WTC11 (cell line): Measurements from ENCODE around the gene ENTPD1. TPM values are rescaled to one million over a fixed set of nuclear protein-coding genes. Genes with fewer than 3 reads are reported as not detected.

Experiments used
- ATAC-seq: fragments of 200-7000 bp; cut with Tn5 transposase; 2 replicates; pipeline ENCODE4 v1.10.0; 2021; ENCODE audit warnings: mild to moderate bottlenecking, moderate library complexity
- CTCF ChIA-PET: fragments of 300-600 bp; sonication (Branson Sonifier 250); formaldehyde crosslinking; loops from one replicate; lab custom pipeline; 2021; ENCODE audit warnings: antibody characterized with exemption; lab: Charles Lee
- POLR2A ChIA-PET: fragments of 350-600 bp; sonication (Branson Sonifier 250); formaldehyde crosslinking; loops from one replicate; lab custom pipeline; 2021; ENCODE audit warnings: antibody characterized with exemption; lab: Charles Lee
- DNase-seq: peaks from one replicate; pipeline ENCODE4 v3.0.0; 2021; ENCODE audit warnings: low spot score
- H3K27ac Mint-ChIP-seq: 2 replicates; pipeline ENCODE4 v1.8.0; 2021; ENCODE audit warnings: mixed read lengths
- H3K27me3 Mint-ChIP-seq: 2 replicates; pipeline ENCODE4 v1.8.0; 2021; ENCODE audit warnings: low read depth, mild to moderate bottlenecking, moderate library complexity, mixed read lengths
- H3K36me3 Mint-ChIP-seq: 2 replicates; pipeline ENCODE4 v1.8.0; 2021; ENCODE audit warnings: mixed read lengths
- H3K4me1 Mint-ChIP-seq: 2 replicates; pipeline ENCODE4 v1.8.0; 2022; ENCODE audit warnings: mixed read lengths
- H3K4me3 Mint-ChIP-seq: 2 replicates; pipeline ENCODE4 v1.8.0; 2021; ENCODE audit warnings: mild to moderate bottlenecking, moderate library complexity, mixed read lengths
- H3K9me3 Mint-ChIP-seq: 2 replicates; pipeline ENCODE4 v1.8.0; 2021; ENCODE audit warnings: mixed read lengths
- CDX4 ChIP-seq: fragments of 250-450 bp; sonication (Bioruptor Pico); IDR thresholded peaks from 2 replicates; pipeline ENCODE4 v1.9.0; 2021; ENCODE audit warnings: moderate library complexity, mild to moderate bottlenecking, inconsistent platforms, borderline replicate concordance
- PRDM15 ChIP-seq: sonication (generic); formaldehyde crosslinking; IDR thresholded peaks from 2 replicates; pipeline ENCODE4 v1.8.0; 2022; ENCODE audit warnings: missing genetic modification reagents
- PRRX2 ChIP-seq: fragments of 250-450 bp; sonication (Bioruptor Pico); IDR thresholded peaks from 2 replicates; pipeline ENCODE4 v1.8.0; 2021; ENCODE audit warnings: mild to moderate bottlenecking
- SMAD4 ChIP-seq: sonication (generic); formaldehyde crosslinking; IDR thresholded peaks from 2 replicates; pipeline ENCODE4 v1.8.0; 2022; ENCODE audit warnings: mild to moderate bottlenecking, missing genetic modification reagents
- STAT6 ChIP-seq: sonication (generic); formaldehyde crosslinking; conservative IDR thresholded peaks from 2 replicates; pipeline ENCODE4 v1.8.1; 2023; ENCODE audit warnings: mild to moderate bottlenecking, low read depth, missing genetic modification reagents, moderate library complexity
- TP53 ChIP-seq: sonication (generic); formaldehyde crosslinking; IDR thresholded peaks from 2 replicates; pipeline ENCODE4 v1.8.1; 2023; ENCODE audit warnings: mild to moderate bottlenecking, missing genetic modification reagents
- ZBTB21 ChIP-seq: sonication (generic); formaldehyde crosslinking; IDR thresholded peaks from 2 replicates; pipeline ENCODE4 v1.8.1; 2023; ENCODE audit warnings: mild to moderate bottlenecking, missing genetic modification reagents, borderline replicate concordance
- ZNF121 ChIP-seq: sonication (generic); formaldehyde crosslinking; IDR thresholded peaks from 2 replicates; pipeline ENCODE4 v1.8.0; 2023; ENCODE audit warnings: missing genetic modification reagents
- ZNF138 ChIP-seq: sonication (generic); formaldehyde crosslinking; conservative IDR thresholded peaks from 2 replicates; pipeline ENCODE4 v1.8.1; 2022; ENCODE audit warnings: mild to moderate bottlenecking, moderate library complexity, missing genetic modification reagents
- ZNF219 ChIP-seq: sonication (generic); formaldehyde crosslinking; IDR thresholded peaks from 2 replicates; pipeline ENCODE4 v1.8.0; 2023; ENCODE audit warnings: missing genetic modification reagents, mild to moderate bottlenecking, borderline replicate concordance
- ZNF281 ChIP-seq: sonication (generic); formaldehyde crosslinking; IDR thresholded peaks from 2 replicates; pipeline ENCODE4 v1.8.0; 2023; ENCODE audit warnings: mild to moderate bottlenecking, missing genetic modification reagents
- ZNF425 ChIP-seq: fragments of 250-450 bp; sonication (Bioruptor Pico); conservative IDR thresholded peaks from 2 replicates; pipeline ENCODE4 v1.9.0; 2021; ENCODE audit warnings: mild to moderate bottlenecking
- total RNA-seq: library from RNA; stranded (reverse); gene quantifications from 3 replicates; pipeline ENCODE4 v1.2.3, GENCODE V29; 2021

The ENTPD1 gene
- total RNA-seq, 1 experiment from 2014 or later, result 2.3 TPM

GRCh38 chr10:95759233-95759826 lies 3.4 kb downstream of the ENTPD1 start (continued):
- TF ChIP-seq STAT6, result no peak

- ATAC-seq (no peak), DNase-seq (no peak)
- POLR2A ChIA-PET, result no interaction called here
- no peaks in the 10 kb centered on the region for H3K9me3 Mint-ChIP-seq
- H3K4me3 Mint-ChIP-seq, result no peak overlapping the region
- peaks cover 4% of the 10 kb centered on the region for H3K27me3 Mint-ChIP-seq
- CTCF ChIA-PET, result interaction anchor here (1.5 kb wide), 1 partner anchor 69 kb away, joined by 4 read pairs; the partner anchor contains the start of gene TCTN3
- no peaks in the 10 kb centered on the region for H3K36me3 Mint-ChIP-seq
- TF ChIP-seq CDX4, result no peak
- TF ChIP-seq PRRX2, result no peak
- no peak for TF ChIP-seq ZBTB21 (CRISPR knock-in tag)
- no peak overlapping the region for H3K27ac Mint-ChIP-seq
- peaks cover 5% of the 10 kb centered on the region for H3K4me1 Mint-ChIP-seq
Observed at GRCh38 chr10:95761939-95762492, 6.1 kb downstream of the ENTPD1 start.

GRCh38 chr10:95767884-95768556 lies 12.1 kb downstream of the ENTPD1 start:
- DNase-seq, result no peak
- no peak for ATAC-seq
- TF ChIP-seq STAT6 (no peak), TP53 (CRISPR knock-in tag) (no peak), ZNF281 (CRISPR knock-in tag) (no peak), ZNF219 (CRISPR knock-in tag) (no peak), ZNF138 (CRISPR knock-in tag) (no peak), ZNF121 (CRISPR knock-in tag) (no peak), SMAD4 (CRISPR knock-in tag) (no peak), PRDM15 (no peak), ZNF425 (CRISPR knock-in tag) (no peak)
- peaks cover 4% of the 10 kb centered on the region; the same call in 1 of the 2 replicates for H3K36me3 Mint-ChIP-seq
- H3K27me3 Mint-ChIP-seq, result peaks cover 27% of the 10 kb centered on the region
- ChIA-PET CTCF (no interaction called here), POLR2A (no interaction called here)
- no peak overlapping the region for H3K27ac Mint-ChIP-seq
- no peak overlapping the region for H3K4me3 Mint-ChIP-seq
- peaks cover 15% of the 10 kb centered on the region for H3K9me3 Mint-ChIP-seq
- peaks cover 12% of the 10 kb centered on the region for H3K4me1 Mint-ChIP-seq
